ENCODE measurements around the gene DHX38. TPM values are rescaled to one million over a fixed set of nuclear protein-coding genes. Genes with fewer than 3 reads are reported as not detected.

DHX38 gene
- total and polyA plus RNA-seq, 2 donors from 2014 or later = 23.3 to 60.9 TPM

DNA sequence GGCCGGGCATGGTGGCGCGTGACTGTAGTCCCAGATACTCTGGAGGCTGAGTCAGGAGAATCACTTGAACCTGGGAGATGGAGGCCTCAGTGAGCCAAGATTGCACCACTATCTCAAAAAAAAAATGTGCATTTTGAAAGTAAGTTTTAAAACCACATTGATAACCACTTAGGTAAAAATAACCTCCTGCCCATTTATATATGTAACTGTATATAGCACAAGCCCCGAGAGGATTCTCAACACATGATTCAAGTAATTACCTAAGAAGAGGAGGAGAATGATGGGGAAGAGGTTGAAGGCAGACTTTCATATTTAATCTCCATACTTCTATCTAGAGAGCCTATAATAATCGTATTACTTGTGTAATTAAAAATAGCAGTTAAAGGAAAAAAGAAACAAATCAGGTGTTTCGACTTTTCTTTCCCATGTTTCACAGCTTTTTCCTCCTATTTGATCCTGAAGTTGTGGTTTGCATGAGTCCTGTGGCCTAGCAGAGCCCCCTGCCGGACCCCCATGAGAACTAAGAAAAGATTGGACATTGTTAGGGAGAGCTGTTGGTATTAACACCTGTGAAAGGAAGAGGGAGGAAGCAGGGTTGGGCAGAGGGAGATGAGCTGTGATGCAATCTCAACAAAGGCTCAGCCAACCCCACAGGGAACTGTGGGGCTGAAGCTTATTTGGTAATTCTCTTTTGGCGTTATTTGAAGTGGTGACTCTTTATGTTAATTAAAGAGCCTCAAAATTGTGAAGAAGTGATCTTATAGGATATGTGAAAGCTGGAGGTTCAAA is 56.2 kb downstream of the DHX38 start:
- H3K9ac ChIP-seq (ENCODE audit: low read length in 3 of 3) = no peak overlapping the region
- TF ChIP-seq, protein P1, sequence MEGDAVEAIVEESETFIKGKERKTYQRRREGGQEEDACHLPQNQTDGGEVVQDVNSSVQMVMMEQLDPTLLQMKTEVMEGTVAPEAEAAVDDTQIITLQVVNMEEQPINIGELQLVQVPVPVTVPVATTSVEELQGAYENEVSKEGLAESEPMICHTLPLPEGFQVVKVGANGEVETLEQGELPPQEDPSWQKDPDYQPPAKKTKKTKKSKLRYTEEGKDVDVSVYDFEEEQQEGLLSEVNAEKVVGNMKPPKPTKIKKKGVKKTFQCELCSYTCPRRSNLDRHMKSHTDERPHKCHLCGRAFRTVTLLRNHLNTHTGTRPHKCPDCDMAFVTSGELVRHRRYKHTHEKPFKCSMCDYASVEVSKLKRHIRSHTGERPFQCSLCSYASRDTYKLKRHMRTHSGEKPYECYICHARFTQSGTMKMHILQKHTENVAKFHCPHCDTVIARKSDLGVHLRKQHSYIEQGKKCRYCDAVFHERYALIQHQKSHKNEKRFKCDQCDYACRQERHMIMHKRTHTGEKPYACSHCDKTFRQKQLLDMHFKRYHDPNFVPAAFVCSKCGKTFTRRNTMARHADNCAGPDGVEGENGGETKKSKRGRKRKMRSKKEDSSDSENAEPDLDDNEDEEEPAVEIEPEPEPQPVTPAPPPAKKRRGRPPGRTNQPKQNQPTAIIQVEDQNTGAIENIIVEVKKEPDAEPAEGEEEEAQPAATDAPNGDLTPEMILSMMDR (IDR thresholded peaks at IDR 0.05; ENCODE audit: borderline replicate concordance, extremely low read depth, insufficient read depth) = no peak
- no peaks in the 10 kb centered on the region for H3K27me3 ChIP-seq (ENCODE audit: control insufficient read depth, insufficient read depth, low read length)
- no peaks in the 10 kb centered on the region for H3K9me3 ChIP-seq (ENCODE audit: control insufficient read depth in 2 of 3, insufficient read depth in 1 of 3, low read length in 3 of 3)
- no peaks in the 10 kb centered on the region for H3K4me1 ChIP-seq (ENCODE audit: control insufficient read depth in 2 of 3, insufficient read depth in 2 of 3, low read depth in 1 of 3, low read length in 3 of 3)
- DNase-seq (no peak), FAIRE-seq (no peak)
- H3K27ac ChIP-seq (ENCODE audit: low read depth in 2 of 2, low read length in 2 of 2) = no peak overlapping the region
- H3K36me3 ChIP-seq (ENCODE audit: control insufficient read depth in 2 of 3, insufficient read depth in 3 of 3, low read length in 3 of 3) = no peaks in the 10 kb centered on the region
- no peak overlapping the region for H3K4me3 ChIP-seq (ENCODE audit: low read length in 3 of 3)
- intact Hi-C loops (cut with DNase I) = no loop called here

DNA sequence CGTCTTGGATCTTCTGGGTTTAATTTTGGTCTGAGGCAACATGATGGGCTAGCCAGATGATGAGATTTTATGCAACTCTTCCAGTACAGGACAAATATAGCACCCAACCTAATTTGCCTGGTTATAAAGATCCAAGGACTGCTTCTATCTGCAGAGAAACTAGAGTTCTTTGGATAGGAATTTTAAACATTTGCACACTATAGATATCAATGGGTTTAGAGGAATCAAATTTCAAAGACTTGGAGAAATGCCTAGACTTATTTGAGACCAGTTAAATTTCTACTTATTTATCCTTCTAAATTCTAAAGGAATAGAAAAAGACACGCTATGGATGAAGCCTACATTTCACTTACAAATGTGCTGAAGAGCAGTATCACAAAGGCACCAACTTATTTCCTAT is 65.7 kb downstream of the DHX38 start:
- Histone ChIP-seq H3K9ac (ENCODE audit: low read length in 3 of 3) (no peak overlapping the region), H3K4me1 (ENCODE audit: control insufficient read depth in 2 of 3, insufficient read depth in 2 of 3, low read depth in 1 of 3, low read length in 3 of 3) (no peaks in the 10 kb centered on the region), H3K36me3 (ENCODE audit: control insufficient read depth in 2 of 3, insufficient read depth in 3 of 3, low read length in 3 of 3) (no peaks in the 10 kb centered on the region), H3K27ac (ENCODE audit: low read depth in 2 of 2, low read length in 2 of 2) (no peak overlapping the region), H3K9me3 (ENCODE audit: control insufficient read depth in 2 of 3, insufficient read depth in 1 of 3, low read length in 3 of 3) (no peaks in the 10 kb centered on the region), H3K27me3 (ENCODE audit: control insufficient read depth, insufficient read depth, low read length) (no peaks in the 10 kb centered on the region), H3K4me3 (ENCODE audit: low read length in 3 of 3) (no peak overlapping the region)
- intact Hi-C loops (cut with DNase I) = no loop called here
- TF ChIP-seq, protein P1 (IDR thresholded peaks at IDR 0.05; ENCODE audit: borderline replicate concordance, extremely low read depth, insufficient read depth) = no peak
- FAIRE-seq (no peak), DNase-seq (peak in 1 of 5 donors; percentile 32)

DNA sequence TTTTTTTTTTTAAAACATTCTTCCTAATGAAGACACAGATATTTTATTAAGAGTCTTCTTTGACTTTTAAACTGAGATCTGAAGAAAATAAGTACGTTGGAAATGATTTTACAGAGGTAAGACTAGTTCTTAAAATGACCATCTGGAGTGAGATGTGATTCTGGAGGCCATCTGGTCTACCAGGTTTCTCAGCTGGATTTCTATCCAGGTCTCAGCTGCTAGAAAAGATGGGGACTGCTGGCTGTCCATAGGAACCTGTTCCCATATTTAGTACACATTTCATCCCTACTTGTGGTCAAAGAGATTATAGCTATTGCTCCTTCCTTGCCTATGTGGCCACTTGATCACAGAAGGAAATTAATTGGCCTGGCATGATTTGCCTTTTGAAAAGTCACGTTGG is 66.2 kb downstream of the DHX38 start:
- H3K27me3 ChIP-seq (ENCODE audit: control insufficient read depth, insufficient read depth, low read length) = no peaks in the 10 kb centered on the region
- H3K9me3 ChIP-seq (ENCODE audit: control insufficient read depth in 2 of 3, insufficient read depth in 1 of 3, low read length in 3 of 3) = no peaks in the 10 kb centered on the region
- H3K4me3 ChIP-seq (ENCODE audit: low read length in 3 of 3) = no peak overlapping the region
- H3K27ac ChIP-seq (ENCODE audit: low read depth in 2 of 2, low read length in 2 of 2) = no peak overlapping the region
- no peaks in the 10 kb centered on the region for H3K36me3 ChIP-seq (ENCODE audit: control insufficient read depth in 2 of 3, insufficient read depth in 3 of 3, low read length in 3 of 3)
- intact Hi-C loops (cut with DNase I) = no loop called here
- DNase-seq (no peak), FAIRE-seq (no peak)
- H3K9ac ChIP-seq (ENCODE audit: low read length in 3 of 3) = no peak overlapping the region
- no peaks in the 10 kb centered on the region for H3K4me1 ChIP-seq (ENCODE audit: control insufficient read depth in 2 of 3, insufficient read depth in 2 of 3, low read depth in 1 of 3, low read length in 3 of 3)
- TF ChIP-seq, protein P1 (IDR thresholded peaks at IDR 0.05; ENCODE audit: borderline replicate concordance, extremely low read depth, insufficient read depth) = no peak

Data from kidney (tissue), 14 donors.